Measurements from ENCODE around the gene FAM24A.

DNA sequence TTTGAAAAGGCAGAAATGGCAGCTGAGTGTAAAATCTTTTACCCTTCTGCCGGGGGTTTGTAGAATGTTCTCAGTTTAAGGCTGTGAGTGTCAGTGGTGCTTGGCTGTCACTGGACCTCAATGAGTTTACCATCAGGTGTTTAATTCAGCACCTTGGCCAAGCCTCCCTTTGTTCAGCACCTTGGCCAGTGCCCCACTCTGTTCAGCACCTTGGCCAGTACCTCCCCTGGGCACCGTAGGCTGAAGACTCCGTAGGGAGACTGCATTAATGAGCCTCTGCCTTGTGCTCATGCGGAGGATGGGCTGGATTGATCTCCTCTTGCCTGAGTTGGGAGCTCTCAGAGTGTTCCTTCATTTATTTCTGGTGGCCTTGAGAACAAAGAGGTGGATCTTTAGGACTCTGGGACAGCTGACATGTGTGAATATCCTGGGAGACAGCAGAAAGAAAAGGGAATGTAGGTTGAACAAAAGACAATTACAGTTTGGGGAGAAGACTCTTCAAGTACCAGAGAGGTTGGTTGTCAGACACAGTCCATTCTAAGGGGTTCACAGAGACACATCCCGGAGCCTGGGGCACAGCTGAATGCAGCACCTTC is 1.6 kb downstream of the FAM24A start:
- TF ChIP-seq POLR2A (IDR thresholded peaks at IDR 0.05): no peak
- TF ChIP-seq, protein P1, sequence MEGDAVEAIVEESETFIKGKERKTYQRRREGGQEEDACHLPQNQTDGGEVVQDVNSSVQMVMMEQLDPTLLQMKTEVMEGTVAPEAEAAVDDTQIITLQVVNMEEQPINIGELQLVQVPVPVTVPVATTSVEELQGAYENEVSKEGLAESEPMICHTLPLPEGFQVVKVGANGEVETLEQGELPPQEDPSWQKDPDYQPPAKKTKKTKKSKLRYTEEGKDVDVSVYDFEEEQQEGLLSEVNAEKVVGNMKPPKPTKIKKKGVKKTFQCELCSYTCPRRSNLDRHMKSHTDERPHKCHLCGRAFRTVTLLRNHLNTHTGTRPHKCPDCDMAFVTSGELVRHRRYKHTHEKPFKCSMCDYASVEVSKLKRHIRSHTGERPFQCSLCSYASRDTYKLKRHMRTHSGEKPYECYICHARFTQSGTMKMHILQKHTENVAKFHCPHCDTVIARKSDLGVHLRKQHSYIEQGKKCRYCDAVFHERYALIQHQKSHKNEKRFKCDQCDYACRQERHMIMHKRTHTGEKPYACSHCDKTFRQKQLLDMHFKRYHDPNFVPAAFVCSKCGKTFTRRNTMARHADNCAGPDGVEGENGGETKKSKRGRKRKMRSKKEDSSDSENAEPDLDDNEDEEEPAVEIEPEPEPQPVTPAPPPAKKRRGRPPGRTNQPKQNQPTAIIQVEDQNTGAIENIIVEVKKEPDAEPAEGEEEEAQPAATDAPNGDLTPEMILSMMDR (IDR thresholded peaks at IDR 0.05): no peak

Data from lower leg skin (tissue), 3 donors.